RWPE1 (cell line): ENCODE measurements around the gene PROCR.

Experiments
- CTCF ChIA-PET: fragments of 350-600 bp; sonication (Branson Sonifier 250); formaldehyde crosslinking; extraction: SDS; loops from one replicate; lab custom pipeline; 2021; lab: Yijun Ruan, JAX
- POLR2A ChIA-PET: fragments of 400-600 bp; formaldehyde crosslinking; extraction: SDS; loops from one replicate; lab custom pipeline; 2020; ENCODE audit warnings: antibody characterized with exemption; ENCODE audit not compliant: low non-redundant PET; lab: Yijun Ruan, JAX
- DNase-seq: peaks from one replicate; pipeline ENCODE4 v3.0.0; 2012; ENCODE audit warnings: low spot score
- H3K27ac ChIP-seq: fragments of 450-650 bp; 2 replicates; pipeline ENCODE4 v1.5.1; 2017
- CTCF ChIP-seq: fragments of 450-650 bp; conservative IDR thresholded peaks from 2 replicates; pipeline ENCODE4 v1.5.1; 2017; ENCODE audit warnings: low read depth, mild to moderate bottlenecking

The PROCR gene

GRCh38 chr20:35225319-35226125 is 53.6 kb downstream of the PROCR start:
- ChIA-PET POLR2A (interaction anchor here (0.7 kb wide), 1 partner anchor 81 kb away, joined by 5 read pairs; no protein-coding TSS in a partner anchor), CTCF (interaction anchor here (0.6 to 0.9 kb wide), 5 partner anchors 21 to 1528 kb away, joined by 3 to 5 read pairs (median 3); no protein-coding TSS in a partner anchor)
- no peak overlapping the region for H3K27ac ChIP-seq
- no peak for DNase-seq
- TF ChIP-seq CTCF: no peak

- ChIA-PET CTCF (interaction anchor here (0.5 to 1.0 kb wide), 5 partner anchors 9 to 1529 kb away, joined by 3 read pairs; no protein-coding TSS in a partner anchor), POLR2A (no interaction called here)
- no peak within 1 kb of the TSS for H3K27ac ChIP-seq
- no peak for DNase-seq
- TF ChIP-seq CTCF: no peak
Observed at GRCh38 chr20:35226126-35226883, 54.4 kb downstream of the PROCR start, which contains the start of gene MMP24. Gene MMP24, plus strand, starts transcription at chr20:35226690. Its CDS starts 49 bp downstream, at chr20:35226739.
